Posterior vena cava (tissue), 2 donors: Measurements from ENCODE around the gene SLC8B1. TPM values are rescaled to one million over a fixed set of nuclear protein-coding genes. Genes with fewer than 3 reads are reported as not detected.

Source experiments
- DNase-seq: peaks from one replicate; pipeline ENCODE4 v3.0.0-alpha.2; 2020; ENCODE audit warnings: low spot score
- intact Hi-C, 2 donors: fragments of 100-400 bp; cut with DNase I; formaldehyde crosslinking; loops; one replicate each; pipeline versions ENCODE4 v1.14.1 to v1.14.2; 2022 to 2023
- microRNA-seq, 2 donors: library from miRNA; unstranded; fragments of <30 nt; microRNA quantifications; one replicate each; pipeline ENCODE4 v1.2.0, GENCODE V29; 2020 to 2021; ENCODE audit warnings: borderline microRNAs expressed in 2 of 2
- total RNA-seq, 2 donors: library from RNA; stranded (reverse); fragmentation: NEBNext Ultra II Directional; extraction: Animal tissue kit (Norgen Biotek cat#: 25700); gene quantifications; one replicate each; pipeline ENCODE4 v1.2.1, GENCODE V29; 2021
- donor health status: DM: yes; HTN: yes; CAD: no.
- donor health status: DM: yes; HTN: yes; CAD: no.

The SLC8B1 gene
- total RNA-seq, 2 donors from 2014 or later = 21.6 to 29.8 TPM

- DNase-seq = peak; percentile 28
- intact Hi-C loops = no loop called here
Measured at GRCh38 chr12:113260636-113261300, 74.1 kb downstream of the SLC8B1 start.

GRCh38 chr12:113260127-113260526 is 74.8 kb downstream of the SLC8B1 start:
- peak; percentile 26 for DNase-seq
- intact Hi-C loops = no loop called here

GRCh38 chr12:113257564-113257963 is 77.3 kb downstream of the SLC8B1 start:
- no peak for DNase-seq
- intact Hi-C loops = no loop called here

GRCh38 chr12:113254298-113254697 is 80.6 kb downstream of the SLC8B1 start:
- DNase-seq = no peak

GRCh38 chr12:113253532-113254285 is 81.2 kb downstream of the SLC8B1 start:
- intact Hi-C loops = no loop called here
- no peak for DNase-seq

More at GRCh38 chr12:113254298-113254697, 80.6 kb downstream of the SLC8B1 start:
- intact Hi-C loops = no loop called here

- DNase-seq = no peak
- intact Hi-C loops = no loop called here
Measured at GRCh38 chr12:113252494-113252893, 82.4 kb downstream of the SLC8B1 start.

- no peak for DNase-seq
Measured at GRCh38 chr12:113251404-113252070, 83.4 kb downstream of the SLC8B1 start.

GRCh38 chr12:113250045-113250444 is 84.9 kb downstream of the SLC8B1 start:
- peak; percentile 29 for DNase-seq
- intact Hi-C loops = no loop called here

More at GRCh38 chr12:113251404-113252070, 83.4 kb downstream of the SLC8B1 start:
- intact Hi-C loops = no loop called here

- intact Hi-C loops = no loop called here
- peak; percentile 54 for DNase-seq
Measured at GRCh38 chr12:113249546-113249945, 85.4 kb downstream of the SLC8B1 start.

- intact Hi-C loops = no loop called here
- peak; percentile 45 for DNase-seq
Measured at GRCh38 chr12:113248842-113249435, 86.0 kb downstream of the SLC8B1 start.

Small RNA genes lying within 50 kb of the gene (microRNA-seq; reads per million reads assigned to microRNA genes)
- gene MIR6762 = 0 to 0.32 reads per million in 2 donors

Other genes starting within 250 kb of the SLC8B1 start
- not detected for gene RASAL1, start 199.3 kb downstream of the SLC8B1 start, total RNA-seq
- not detected for gene CFAP73, start 185.4 kb downstream of the SLC8B1 start, total RNA-seq
- gene DDX54, start 149.6 kb downstream of the SLC8B1 start, total RNA-seq = 10 to 100 TPM; 37.0 to 47.6 TPM
- 1 to 10 TPM; 6.6 to 9.7 TPM for gene RITA1, start 149.4 kb downstream of the SLC8B1 start, total RNA-seq
- 10 to 100 TPM; 28.8 to 50.8 TPM for gene TPCN1, start 113.6 kb downstream of the SLC8B1 start, total RNA-seq
- gene PLBD2, start 23.5 kb upstream of the SLC8B1 start, total RNA-seq = 10 to 100 TPM; 53.8 to 67.8 TPM
- gene SDS, start 68.8 kb upstream of the SLC8B1 start, total RNA-seq = under 1 TPM; 0.62 to 0.83 TPM
- gene SDSL, start 87.3 kb upstream of the SLC8B1 start, total RNA-seq = 1 to 10 TPM; 1.1 to 5.5 TPM
- not detected for gene LHX5, start 136.8 kb upstream of the SLC8B1 start, total RNA-seq